GM12864 (cell line): ENCODE data around the gene PFAS.

Experiments
- DNase-seq: peaks from one replicate; pipeline ENCODE4 v3.0.0-alpha.2; 2011; ENCODE audit warnings: low read depth
- H3K4me3 ChIP-seq: 2 replicates; pipeline ENCODE4 v1.5.1; 2011; ENCODE audit warnings: mild to moderate bottlenecking, low read depth, low read length, control low read depth
- TF ChIP-seq, protein P1 (sequence below): IDR thresholded peaks from 2 replicates; pipeline ENCODE4 v1.5.1; 2011; ENCODE audit warnings: low read depth, mild to moderate bottlenecking, moderate library complexity, low read length, control low read depth, inconsistent platforms; ENCODE audit errors: missing control alignments

The PFAS gene

GRCh38 chr17:8223356-8224126 lies 25.5 kb upstream of the PFAS start:
- TF ChIP-seq, protein P1, sequence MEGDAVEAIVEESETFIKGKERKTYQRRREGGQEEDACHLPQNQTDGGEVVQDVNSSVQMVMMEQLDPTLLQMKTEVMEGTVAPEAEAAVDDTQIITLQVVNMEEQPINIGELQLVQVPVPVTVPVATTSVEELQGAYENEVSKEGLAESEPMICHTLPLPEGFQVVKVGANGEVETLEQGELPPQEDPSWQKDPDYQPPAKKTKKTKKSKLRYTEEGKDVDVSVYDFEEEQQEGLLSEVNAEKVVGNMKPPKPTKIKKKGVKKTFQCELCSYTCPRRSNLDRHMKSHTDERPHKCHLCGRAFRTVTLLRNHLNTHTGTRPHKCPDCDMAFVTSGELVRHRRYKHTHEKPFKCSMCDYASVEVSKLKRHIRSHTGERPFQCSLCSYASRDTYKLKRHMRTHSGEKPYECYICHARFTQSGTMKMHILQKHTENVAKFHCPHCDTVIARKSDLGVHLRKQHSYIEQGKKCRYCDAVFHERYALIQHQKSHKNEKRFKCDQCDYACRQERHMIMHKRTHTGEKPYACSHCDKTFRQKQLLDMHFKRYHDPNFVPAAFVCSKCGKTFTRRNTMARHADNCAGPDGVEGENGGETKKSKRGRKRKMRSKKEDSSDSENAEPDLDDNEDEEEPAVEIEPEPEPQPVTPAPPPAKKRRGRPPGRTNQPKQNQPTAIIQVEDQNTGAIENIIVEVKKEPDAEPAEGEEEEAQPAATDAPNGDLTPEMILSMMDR, result peak; percentile 38
- DNase-seq, result peak; percentile 49
- H3K4me3 ChIP-seq, result peak overlapping the region; percentile 68

- TF ChIP-seq, protein P1, result no peak
- DNase-seq, result no peak
- no peak overlapping the region for H3K4me3 ChIP-seq
Observed at GRCh38 chr17:8224891-8225812, 23.9 kb upstream of the PFAS start.

DNA sequence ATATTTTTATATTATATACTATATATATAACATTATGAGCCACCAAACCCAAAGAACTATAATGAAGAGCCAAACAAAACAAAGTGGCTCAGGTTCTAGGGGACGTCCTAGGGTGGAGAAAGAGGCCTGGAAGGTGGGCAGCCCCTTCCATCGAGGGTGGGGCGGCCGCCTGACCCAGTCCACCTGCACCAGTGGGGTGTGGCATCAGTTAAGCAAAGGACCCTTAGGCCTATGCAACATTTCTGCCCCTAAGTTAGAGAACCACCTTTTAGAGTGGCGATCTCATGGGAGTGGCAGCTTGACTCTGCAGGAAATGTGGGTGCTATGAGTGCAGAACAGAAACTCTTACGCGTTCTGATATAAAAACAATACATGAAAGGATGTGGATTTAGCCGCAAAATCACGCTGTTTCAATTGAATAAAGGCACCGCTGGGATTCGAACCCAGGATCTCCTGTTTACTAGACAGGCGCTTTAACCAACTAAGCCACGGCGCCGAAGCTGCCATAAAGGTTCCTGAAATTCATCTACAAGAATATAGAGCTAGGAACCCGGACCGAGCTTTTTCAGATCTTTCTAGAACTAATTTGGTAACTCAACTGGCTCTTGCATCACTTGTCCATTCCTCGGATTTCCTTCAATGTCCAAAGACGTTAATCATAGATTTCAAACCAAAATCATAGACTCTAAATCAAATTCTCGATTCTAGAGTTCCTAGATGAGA lies 23.1 kb upstream of the PFAS start:
- H3K4me3 ChIP-seq, result peak overlapping the region; percentile 3; the same call in 1 of the 2 replicates
- TF ChIP-seq, protein P1, result no peak
- DNase-seq, result peak; percentile 70

- H3K4me3 ChIP-seq, result peak overlapping the region; percentile 30
- TF ChIP-seq, protein P1, result no peak
- peak; percentile 63 for DNase-seq
Observed at GRCh38 chr17:8226536-8227237, 22.4 kb upstream of the PFAS start.

GRCh38 chr17:8227238-8227581 lies 21.9 kb upstream of the PFAS start:
- DNase-seq, result no peak
- TF ChIP-seq, protein P1, result no peak
- H3K4me3 ChIP-seq, result peak overlapping the region; percentile 0; the same call in 1 of the 2 replicates

DNA sequence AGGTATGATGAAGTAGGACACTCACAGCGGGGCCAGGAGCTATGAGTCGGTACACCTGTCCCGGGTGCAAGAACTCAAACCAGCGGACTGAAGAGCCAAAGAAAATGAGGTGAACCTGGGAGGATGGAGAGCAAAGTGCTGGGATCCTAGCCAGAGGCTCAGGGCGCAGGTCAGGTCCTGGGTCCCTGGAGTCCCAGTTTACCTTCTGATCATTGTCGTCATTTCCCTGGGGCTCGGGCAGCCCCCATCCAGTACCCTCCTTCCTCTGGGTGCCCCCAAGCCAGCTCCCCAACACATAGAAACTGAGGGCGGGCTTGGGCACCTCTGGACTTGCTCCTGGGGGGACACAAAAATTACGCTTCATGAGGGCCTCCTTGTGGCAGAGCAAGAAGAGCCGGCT lies 17.4 kb upstream of the PFAS start:
- TF ChIP-seq, protein P1, result no peak
- DNase-seq, result no peak

More for the DNA sequence above, 17.4 kb upstream of the PFAS start:
- H3K4me3 ChIP-seq, result no peak overlapping the region
